HuH-7.5 (cell line): ENCODE data around the gene KRT35.

Source experiments
- DNase-seq: peaks from one replicate; pipeline ENCODE4 v3.0.0; 2011; ENCODE audit warnings: low spot score

The KRT35 gene

GRCh38 chr17:41486809-41487530 lies 6.0 kb upstream of the KRT35 start:
- DNase-seq, result no peak

GRCh38 chr17:41486316-41486715 lies 5.4 kb upstream of the KRT35 start:
- DNase-seq, result no peak

- DNase-seq, result no peak
These were observed 4.3 kb upstream of the KRT35 start for GRCh38 chr17:41484920-41485904.

GRCh38 chr17:41483991-41484826 lies 3.3 kb upstream of the KRT35 start:
- DNase-seq, result no peak

GRCh38 chr17:41483531-41483930 lies 2.6 kb upstream of the KRT35 start:
- no peak for DNase-seq

- DNase-seq, result no peak
These were observed 370 bp downstream of the KRT35 start for GRCh38 chr17:41480581-41480980.

- DNase-seq, result no peak
These were observed 815 bp downstream of the KRT35 start for GRCh38 chr17:41480136-41480535.

- no peak for DNase-seq
These were observed 2.7 kb downstream of the KRT35 start for GRCh38 chr17:41478237-41478636.

GRCh38 chr17:41476866-41477815 lies 3.8 kb downstream of the KRT35 start:
- DNase-seq, result no peak

GRCh38 chr17:41475421-41475820 lies 5.5 kb downstream of the KRT35 start:
- DNase-seq, result no peak

GRCh38 chr17:41474863-41475262 lies 6.1 kb downstream of the KRT35 start:
- no peak for DNase-seq

- DNase-seq, result no peak
These were observed 12.6 kb downstream of the KRT35 start for GRCh38 chr17:41468346-41468745.

GRCh38 chr17:41467561-41467960 lies 13.4 kb downstream of the KRT35 start:
- DNase-seq, result no peak

- no peak for DNase-seq
These were observed 14.0 kb downstream of the KRT35 start, which contains the start of gene KRT32 for GRCh38 chr17:41466988-41467387. Gene KRT32 (minus strand): TSS chr17:41467386. CDS start chr17:41467325, 61 bp downstream.

GRCh38 chr17:41464682-41465081 lies 16.3 kb downstream of the KRT35 start:
- DNase-seq, result no peak

GRCh38 chr17:41464173-41464572 lies 16.8 kb downstream of the KRT35 start:
- no peak for DNase-seq

- no peak for DNase-seq
These were observed 17.2 kb downstream of the KRT35 start for GRCh38 chr17:41463746-41464145.

GRCh38 chr17:41462705-41463104 lies 18.2 kb downstream of the KRT35 start:
- DNase-seq, result no peak

- DNase-seq, result no peak
These were observed 23.3 kb downstream of the KRT35 start for GRCh38 chr17:41457676-41458075.

GRCh38 chr17:41456204-41456603 lies 24.7 kb downstream of the KRT35 start:
- DNase-seq, result no peak

GRCh38 chr17:41455236-41455635 lies 25.7 kb downstream of the KRT35 start:
- DNase-seq, result no peak
